ENCODE measurements around the gene SMU1.

SMU1 gene

DNA sequence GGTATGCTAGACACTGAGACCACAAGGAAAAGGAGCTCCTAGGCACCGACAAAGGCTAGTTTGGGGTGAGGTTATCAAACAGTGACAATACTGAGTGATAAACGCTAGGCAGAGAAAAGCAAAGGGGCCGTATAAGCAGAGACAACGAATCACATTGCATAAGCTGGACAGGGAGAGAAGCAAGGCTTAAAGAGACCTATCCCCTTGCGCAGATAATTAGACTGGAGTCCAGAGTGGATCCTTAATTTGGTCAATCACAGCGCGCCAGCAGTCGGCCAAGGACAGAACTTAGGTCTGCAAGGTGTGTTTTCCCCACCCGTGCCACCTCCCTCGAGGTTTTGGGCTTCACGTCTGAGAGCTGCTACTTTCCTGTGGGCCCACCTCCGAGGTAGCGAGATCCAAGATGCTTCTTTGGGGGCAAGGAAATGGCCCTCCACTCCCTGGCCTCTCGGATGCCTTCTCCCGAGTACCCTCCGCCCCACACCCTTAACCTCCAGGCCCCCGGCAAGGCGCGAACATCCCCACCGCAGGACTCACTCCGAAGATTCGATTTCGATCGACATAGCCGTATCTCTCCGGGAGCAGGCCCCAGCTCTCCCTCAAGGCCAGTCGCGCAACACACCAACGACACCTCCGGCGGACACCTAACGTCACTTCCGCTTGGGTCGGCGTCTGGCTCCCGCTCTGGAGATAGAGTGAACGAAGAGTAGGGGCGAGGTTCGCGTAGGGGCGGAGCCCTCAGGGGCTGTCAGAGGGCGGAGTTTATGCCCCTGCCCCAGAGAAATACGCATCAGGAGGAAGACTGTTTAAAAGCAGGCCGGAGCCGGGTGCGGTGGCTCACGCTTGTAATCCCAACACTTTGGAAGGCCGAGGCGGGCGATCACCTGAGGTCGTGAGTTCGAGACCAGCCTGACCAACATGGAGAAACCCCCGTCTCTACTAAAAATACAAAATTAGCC, at the start of gene SMU1:
Gene SMU1, minus strand, starts transcription at position 629 of the 959 bp plus-strand sequence. Its CDS starts 66 bp downstream, at position 563.
- peak; percentile 97 for DNase-seq

GRCh38 chr9:33125461-33125860, 49.0 kb upstream of the SMU1 start:
- no peak for DNase-seq

- DNase-seq: no peak
These were observed 48.4 kb upstream of the SMU1 start for GRCh38 chr9:33124751-33125381.

DNA sequence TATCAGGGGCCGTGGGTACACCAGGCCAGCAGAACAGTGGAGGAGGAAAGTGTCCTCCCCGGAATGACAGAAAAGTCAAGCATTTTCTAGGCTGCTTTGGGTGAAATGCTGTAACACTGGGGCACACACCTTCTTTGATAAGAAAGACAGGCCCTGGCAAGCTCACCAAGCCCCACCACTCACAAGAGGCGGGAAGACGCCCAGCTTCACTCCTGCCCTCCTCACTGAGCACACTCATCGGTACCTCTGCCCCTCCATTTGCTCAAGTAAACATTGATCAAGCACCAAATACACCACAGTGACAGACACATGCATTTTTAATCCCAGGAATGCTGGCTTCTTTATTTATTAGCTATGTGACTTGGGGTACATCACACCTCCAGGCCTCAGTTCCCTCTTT, 47.6 kb upstream of the SMU1 start:
- no peak for DNase-seq

- DNase-seq: no peak
These were observed 47.0 kb upstream of the SMU1 start for GRCh38 chr9:33123407-33124031.

GRCh38 chr9:33120620-33121019, 44.1 kb upstream of the SMU1 start:
- DNase-seq: no peak

DNA sequence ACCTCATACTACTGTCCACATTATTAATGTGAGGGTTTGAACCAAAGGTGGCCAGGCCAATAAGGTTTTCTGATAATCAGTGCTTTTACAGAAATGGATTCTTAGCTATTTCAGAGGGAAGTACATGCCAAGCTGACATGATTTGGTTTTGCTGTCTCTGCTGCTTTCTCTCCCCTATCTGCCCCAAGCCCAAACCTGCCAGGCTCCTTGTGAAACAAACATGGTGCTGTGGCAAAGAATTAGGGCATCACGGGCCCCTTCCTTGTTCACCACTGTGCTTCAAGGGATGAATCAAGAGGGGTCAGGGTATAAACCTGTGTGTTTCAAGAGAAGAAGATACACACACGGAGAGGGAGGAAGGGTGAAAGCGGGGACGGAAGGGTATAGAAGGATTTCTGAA, 41.3 kb upstream of the SMU1 start:
- no peak for DNase-seq

- no peak for DNase-seq
These were observed 40.8 kb upstream of the SMU1 start for GRCh38 chr9:33117306-33117705.

DNA sequence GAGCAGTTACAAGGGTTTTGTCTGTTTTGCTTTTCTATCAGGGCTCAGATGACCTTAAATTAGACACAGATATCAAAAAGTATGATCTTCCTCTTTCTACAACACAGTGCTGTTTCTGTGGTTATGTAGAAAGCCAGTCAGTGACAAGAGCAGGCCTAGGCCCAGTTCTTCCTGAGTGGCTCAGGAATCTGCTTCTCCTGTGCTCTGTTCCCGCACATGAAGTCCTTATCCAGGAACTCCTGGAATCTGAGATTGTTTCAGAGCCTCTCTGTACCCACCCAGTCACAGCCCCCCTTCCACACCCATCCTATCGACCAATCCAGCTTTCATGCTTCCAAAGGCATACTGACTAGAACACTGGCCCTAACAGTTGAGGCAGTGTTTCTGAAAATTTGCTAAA, 40.4 kb upstream of the SMU1 start:
- no peak for DNase-seq

DNA sequence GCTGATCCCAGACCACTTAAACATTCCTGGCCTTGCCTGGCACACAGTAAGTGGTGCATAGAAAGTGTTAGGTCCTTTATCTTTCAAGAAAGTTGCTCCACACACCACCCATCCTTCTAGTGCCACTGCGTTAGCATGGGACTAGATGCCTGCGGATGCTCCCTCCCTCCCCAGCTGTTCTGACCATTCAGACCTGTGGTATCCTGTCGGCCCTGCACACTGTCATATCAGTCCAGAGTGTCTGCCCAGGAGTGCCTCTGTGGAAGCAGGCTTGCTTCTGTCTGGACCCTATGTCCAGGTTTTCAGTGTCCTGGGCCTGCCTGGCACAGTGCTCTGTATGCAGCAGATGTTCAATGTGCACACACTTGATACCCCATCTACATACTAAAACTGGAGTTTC, 38.3 kb upstream of the SMU1 start:
- no peak for DNase-seq

- DNase-seq: no peak
These were observed 37.5 kb upstream of the SMU1 start for GRCh38 chr9:33113799-33114547.

DNA sequence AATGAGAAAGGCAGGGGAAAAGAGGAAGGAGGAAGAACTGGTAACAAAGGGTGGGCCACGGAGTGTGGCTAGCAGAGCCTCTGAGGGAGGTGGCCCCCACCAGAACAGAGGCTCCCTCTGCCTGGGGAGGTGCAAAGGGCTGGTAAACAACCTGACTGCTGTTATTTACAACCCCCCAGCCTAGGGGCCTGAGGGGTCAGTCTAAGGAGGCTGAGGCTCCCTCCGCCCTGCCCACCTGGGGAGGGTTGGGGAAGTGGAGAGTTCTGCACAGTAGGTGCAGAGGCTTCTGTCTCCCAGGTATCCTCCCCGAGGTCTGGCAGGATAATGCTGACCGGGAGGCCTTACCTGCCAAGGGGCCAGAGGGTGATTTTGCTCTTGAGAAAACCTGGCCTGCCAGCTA, 35.6 kb upstream of the SMU1 start:
- no peak for DNase-seq

DNA sequence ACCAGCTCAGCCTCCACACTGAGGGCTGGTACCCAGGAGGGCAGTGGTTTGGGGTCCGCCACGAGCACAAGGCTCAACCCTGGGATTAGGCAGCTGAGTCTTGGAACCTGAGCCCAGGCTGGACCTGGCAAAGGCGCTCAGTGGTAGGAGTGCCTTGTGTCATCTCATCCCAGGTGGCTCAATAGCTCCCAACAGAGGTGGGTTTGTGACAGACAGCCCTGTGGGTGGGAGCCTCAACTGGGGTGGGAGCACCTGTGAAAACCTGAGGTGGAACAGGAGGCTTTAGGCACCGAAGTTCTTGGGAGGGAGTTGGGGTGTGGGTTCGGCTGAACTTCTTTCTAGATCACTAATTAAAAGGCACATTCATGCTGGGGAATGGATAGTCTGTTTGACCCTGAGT, 35.2 kb upstream of the SMU1 start:
- no peak for DNase-seq

- DNase-seq: no peak
These were observed 34.2 kb upstream of the SMU1 start for GRCh38 chr9:33110686-33111085.

- DNase-seq: no peak
These were observed 33.5 kb upstream of the SMU1 start for GRCh38 chr9:33109850-33110595.

DNA sequence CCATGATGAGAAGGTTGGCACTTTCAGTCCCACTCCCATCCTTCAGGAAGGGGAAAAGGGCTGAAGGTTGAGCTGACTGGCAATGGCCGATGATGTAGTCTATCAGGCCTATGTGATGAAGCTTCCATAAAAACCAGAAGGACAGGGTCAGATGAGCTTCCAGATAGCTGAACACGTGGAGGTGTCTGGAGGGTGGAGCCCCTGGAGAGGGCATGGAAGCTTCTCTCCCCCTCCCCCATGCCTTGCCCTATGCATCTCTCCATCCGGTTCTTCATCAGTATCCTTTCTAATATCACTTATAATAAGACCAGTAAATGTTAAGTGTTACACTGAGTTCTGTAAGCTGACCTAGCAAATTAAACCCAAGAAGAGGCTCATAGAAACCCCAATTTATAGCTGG, 32.6 kb upstream of the SMU1 start:
- DNase-seq: no peak

GRCh38 chr9:33108472-33108871, 32.0 kb upstream of the SMU1 start:
- DNase-seq: no peak

- no peak for DNase-seq
These were observed 31.3 kb upstream of the SMU1 start for GRCh38 chr9:33107762-33108161.

DNA sequence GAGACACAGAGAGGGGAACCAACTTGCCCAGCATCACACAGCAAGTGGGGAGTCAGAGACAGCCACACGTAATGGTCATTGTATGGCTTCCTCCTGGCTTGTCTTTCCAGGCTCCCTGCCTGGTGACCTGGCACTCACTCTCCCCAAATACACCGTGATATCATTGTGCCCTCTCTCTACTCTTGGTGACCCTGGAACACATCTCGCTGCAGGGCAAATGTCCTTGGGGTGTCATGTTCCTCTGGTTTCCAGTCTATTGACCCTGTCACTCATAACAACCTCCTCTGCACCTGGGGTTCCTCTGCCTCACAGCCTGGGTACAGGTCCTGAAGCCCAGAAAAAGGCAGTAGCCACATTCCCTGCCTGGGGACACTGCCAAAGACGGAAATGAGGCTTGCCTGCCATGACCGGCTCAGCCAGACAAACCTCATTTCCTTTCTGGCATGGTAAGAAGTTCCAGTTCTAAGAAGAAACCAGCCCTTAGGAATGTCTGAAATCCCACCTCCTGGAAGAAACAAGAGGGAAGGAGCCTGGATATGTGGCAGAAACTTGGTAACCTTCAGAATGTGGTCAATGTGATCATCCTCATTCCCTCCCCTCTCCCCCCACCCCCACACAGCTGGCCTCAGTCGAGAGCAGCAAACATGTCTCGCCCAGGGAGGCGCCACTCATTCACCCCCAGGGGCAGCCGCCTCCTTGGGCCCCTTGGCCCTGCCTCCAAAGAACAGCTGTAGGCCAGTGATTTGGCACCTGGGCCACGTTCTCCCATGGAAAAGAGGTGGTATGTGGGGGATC, 30.6 kb upstream of the SMU1 start:
- no peak for DNase-seq

- DNase-seq: no peak
These were observed 29.9 kb upstream of the SMU1 start for GRCh38 chr9:33106372-33106771.

DNA sequence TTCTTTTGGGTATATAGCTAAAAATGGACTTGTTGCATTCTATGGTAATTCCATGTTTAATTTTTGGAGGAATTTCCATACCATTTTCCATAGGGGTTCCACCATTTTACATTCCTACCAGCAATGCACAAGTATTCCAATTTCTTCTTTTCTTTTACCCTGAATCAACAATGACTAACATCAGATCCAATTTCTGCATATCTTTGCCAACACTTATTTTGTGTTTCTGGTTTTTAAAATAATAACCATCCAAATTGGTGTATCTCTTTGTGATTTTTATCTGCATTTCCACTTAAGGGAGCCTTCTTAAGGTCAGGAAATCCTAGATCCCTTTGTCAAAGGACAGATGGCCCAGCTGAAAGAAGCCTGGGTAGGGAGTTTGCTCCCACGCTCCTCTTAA, 29.5 kb upstream of the SMU1 start:
- no peak for DNase-seq

DNA sequence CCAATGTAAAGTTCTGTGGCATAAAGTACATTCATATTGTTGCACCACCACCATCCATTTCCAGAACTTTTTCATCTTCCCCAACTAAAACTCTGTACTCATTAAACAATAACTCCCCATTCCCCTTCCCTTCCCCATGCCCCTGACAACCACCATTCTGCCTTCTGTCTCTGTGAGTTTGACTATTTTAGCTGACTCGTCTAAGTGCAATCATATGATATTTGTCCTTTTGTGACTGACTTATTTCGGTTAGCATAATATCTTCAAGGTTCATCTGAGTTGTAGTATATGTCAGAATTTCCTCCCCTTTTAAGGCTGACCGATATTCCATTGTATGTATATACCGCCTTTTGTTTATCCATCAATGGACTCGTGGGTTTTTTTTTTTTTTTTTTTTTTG, 29.0 kb upstream of the SMU1 start:
- no peak for DNase-seq

Data from stimulated activated CD4-positive, alpha-beta T cell treated with anti-CD3 and anti-CD28 coated beads, Interleukin-1b, Interleukin-23, amount 100 ng/mL, for 48 hours (primary cell).